NCI-H1436 (cell line): ENCODE data around the gene CEP350.
"Not testable (repeated sequence)": the region's sequence is repeated elsewhere in the genome, so short reads cannot be mapped to it uniquely, and the experiment has no call there.

ENCODE experiments used
- DNase-seq: peaks from one replicate; lab custom pipeline; 2025; lab: John Stamatoyannopoulos, UW

Gene CEP350

GRCh38 chr1:179939941-179940340 lies 14.7 kb upstream of the CEP350 start:
- no peak for DNase-seq

- DNase-seq: no peak
These were observed 13.2 kb upstream of the CEP350 start for GRCh38 chr1:179941454-179941853.

GRCh38 chr1:179950651-179951050 lies 4.0 kb upstream of the CEP350 start:
- no peak for DNase-seq

GRCh38 chr1:179951383-179952144 lies 3.0 kb upstream of the CEP350 start:
- DNase-seq: no peak

GRCh38 chr1:179952186-179952585 lies 2.4 kb upstream of the CEP350 start:
- no peak for DNase-seq

- DNase-seq: peak; percentile 11
These were observed 577 bp upstream of the CEP350 start for GRCh38 chr1:179953974-179954492.

GRCh38 chr1:179955287-179955680 lies 674 bp downstream of the CEP350 start:
- DNase-seq: no peak

- no peak for DNase-seq
These were observed 1.1 kb downstream of the CEP350 start for GRCh38 chr1:179955731-179956130.

GRCh38 chr1:179958359-179958758 lies 3.7 kb downstream of the CEP350 start:
- no peak for DNase-seq

- not testable (repeated sequence) for DNase-seq
These were observed 7.6 kb downstream of the CEP350 start for GRCh38 chr1:179962168-179962567.

GRCh38 chr1:179966551-179966950 lies 11.9 kb downstream of the CEP350 start:
- no peak for DNase-seq

GRCh38 chr1:179968284-179968993 lies 13.8 kb downstream of the CEP350 start:
- no peak for DNase-seq

GRCh38 chr1:179968994-179969919 lies 14.6 kb downstream of the CEP350 start:
- DNase-seq: no peak

GRCh38 chr1:179969962-179970361 lies 15.4 kb downstream of the CEP350 start:
- no peak for DNase-seq

- DNase-seq: no peak
These were observed 17.2 kb downstream of the CEP350 start for GRCh38 chr1:179971563-179972496.

GRCh38 chr1:179973198-179974110 lies 18.8 kb downstream of the CEP350 start:
- peak; percentile 14 for DNase-seq

- DNase-seq: no peak
These were observed 22.5 kb downstream of the CEP350 start for GRCh38 chr1:179976970-179977651.

- no peak for DNase-seq
These were observed 23.8 kb downstream of the CEP350 start for GRCh38 chr1:179978199-179979079.
